Ureter (tissue), 1 donor: Measurements from ENCODE around the gene DNAI4. TPM values are rescaled to one million over a fixed set of nuclear protein-coding genes. Genes with fewer than 3 reads are reported as not detected.
"Not testable (repeated sequence)": the region's sequence is repeated elsewhere in the genome, so short reads cannot be mapped to it uniquely, and the experiment has no call there.

Experiments used
- DNase-seq: peaks from one replicate; pipeline ENCODE4 v3.0.0-alpha.2; 2020; ENCODE audit warnings: low spot score
- total RNA-seq: library from RNA; stranded (reverse); gene quantifications from one replicate; pipeline ENCODE4 v1.2.4, GENCODE V29; 2023
- donor health status: DM: yes; HTN: yes; CAD: no.

DNAI4 gene
- total RNA-seq, 1 donor from 2014 or later = 17.2 TPM

GRCh38 chr1:66831529-66832239 is 93.0 kb downstream of the DNAI4 start:
- no peak for DNase-seq

- DNase-seq = no peak
These were observed 99.9 kb downstream of the DNAI4 start for GRCh38 chr1:66824771-66825170.

- no peak for DNase-seq
These were observed 114.8 kb downstream of the DNAI4 start for GRCh38 chr1:66809736-66810326.

GRCh38 chr1:66809245-66809644 is 115.4 kb downstream of the DNAI4 start:
- DNase-seq = no peak

GRCh38 chr1:66795839-66796238 is 128.8 kb downstream of the DNAI4 start:
- not testable (repeated sequence) for DNase-seq

GRCh38 chr1:66791621-66792610 is 132.7 kb downstream of the DNAI4 start:
- DNase-seq = no peak

GRCh38 chr1:66788231-66788939 is 136.3 kb downstream of the DNAI4 start:
- DNase-seq = no peak

GRCh38 chr1:66787641-66788040 is 137.0 kb downstream of the DNAI4 start:
- DNase-seq = no peak

- not testable (repeated sequence) for DNase-seq
These were observed 138.9 kb downstream of the DNAI4 start for GRCh38 chr1:66785800-66786199.

- DNase-seq = no peak
These were observed 145.1 kb downstream of the DNAI4 start for GRCh38 chr1:66779475-66780078.

- no peak for DNase-seq
These were observed 145.7 kb downstream of the DNAI4 start for GRCh38 chr1:66778969-66779368.

- DNase-seq = no peak
These were observed 146.4 kb downstream of the DNAI4 start for GRCh38 chr1:66778266-66778665.

GRCh38 chr1:66777831-66778230 is 146.8 kb downstream of the DNAI4 start:
- DNase-seq = no peak

- DNase-seq = no peak
These were observed 149.0 kb downstream of the DNAI4 start for GRCh38 chr1:66775646-66776045.

- no peak for DNase-seq
These were observed 150.2 kb downstream of the DNAI4 start for GRCh38 chr1:66774438-66774837.

GRCh38 chr1:66773227-66773626 is 151.4 kb downstream of the DNAI4 start:
- no peak for DNase-seq

- DNase-seq = no peak
These were observed 154.0 kb downstream of the DNAI4 start for GRCh38 chr1:66770694-66771093.

- no peak for DNase-seq
These were observed 154.4 kb downstream of the DNAI4 start for GRCh38 chr1:66770240-66770639.

- DNase-seq = no peak
These were observed 155.0 kb downstream of the DNAI4 start for GRCh38 chr1:66769512-66770229.

GRCh38 chr1:66768965-66769364 is 155.7 kb downstream of the DNAI4 start:
- no peak for DNase-seq

GRCh38 chr1:66767626-66768025 is 157.0 kb downstream of the DNAI4 start:
- no peak for DNase-seq
